SU-DHL-6 (cell line): ENCODE results near the gene GRIK4.

Source experiments
- EZH2phosphoT487 ChIP-seq: fragments of 200-600 bp; sonication (generic), shearing (Covaris generic); conservative IDR thresholded peaks from 2 replicates; pipeline ENCODE4 v1.6.1; 2018; ENCODE audit warnings: mild to moderate bottlenecking, antibody characterized with exemption, low read length, moderate library complexity, mixed read lengths
- TF ChIP-seq, protein P1 (sequence below): fragments of 200-600 bp; sonication (generic); IDR thresholded peaks from one replicate; pipeline ENCODE4 v1.5.1; 2017; ENCODE audit warnings: antibody characterized with exemption, mild to moderate bottlenecking, low read length, moderate library complexity; ENCODE audit not compliant: insufficient read depth, poor library complexity, severe bottlenecking

DNA sequence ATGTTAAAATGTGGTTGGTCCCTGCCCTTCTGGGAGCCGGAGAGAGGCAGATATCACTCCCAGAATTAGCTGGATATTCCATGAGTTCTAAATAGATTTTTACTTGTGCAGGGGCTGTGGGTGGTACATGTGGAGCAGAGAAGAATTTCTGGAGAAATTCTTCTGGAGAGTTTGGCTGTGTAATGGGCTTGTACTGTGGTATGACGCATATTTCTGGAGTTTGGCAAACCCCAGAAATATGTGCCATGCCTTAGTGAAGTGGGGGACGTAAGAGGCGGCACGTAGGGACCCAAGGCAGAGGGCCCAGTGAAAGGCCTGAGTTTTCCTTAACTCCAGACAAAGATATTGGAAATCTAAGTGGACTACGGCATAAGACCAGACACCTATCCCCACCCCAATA lies 461.1 kb downstream of the GRIK4 start:
- TF ChIP-seq, protein P1, sequence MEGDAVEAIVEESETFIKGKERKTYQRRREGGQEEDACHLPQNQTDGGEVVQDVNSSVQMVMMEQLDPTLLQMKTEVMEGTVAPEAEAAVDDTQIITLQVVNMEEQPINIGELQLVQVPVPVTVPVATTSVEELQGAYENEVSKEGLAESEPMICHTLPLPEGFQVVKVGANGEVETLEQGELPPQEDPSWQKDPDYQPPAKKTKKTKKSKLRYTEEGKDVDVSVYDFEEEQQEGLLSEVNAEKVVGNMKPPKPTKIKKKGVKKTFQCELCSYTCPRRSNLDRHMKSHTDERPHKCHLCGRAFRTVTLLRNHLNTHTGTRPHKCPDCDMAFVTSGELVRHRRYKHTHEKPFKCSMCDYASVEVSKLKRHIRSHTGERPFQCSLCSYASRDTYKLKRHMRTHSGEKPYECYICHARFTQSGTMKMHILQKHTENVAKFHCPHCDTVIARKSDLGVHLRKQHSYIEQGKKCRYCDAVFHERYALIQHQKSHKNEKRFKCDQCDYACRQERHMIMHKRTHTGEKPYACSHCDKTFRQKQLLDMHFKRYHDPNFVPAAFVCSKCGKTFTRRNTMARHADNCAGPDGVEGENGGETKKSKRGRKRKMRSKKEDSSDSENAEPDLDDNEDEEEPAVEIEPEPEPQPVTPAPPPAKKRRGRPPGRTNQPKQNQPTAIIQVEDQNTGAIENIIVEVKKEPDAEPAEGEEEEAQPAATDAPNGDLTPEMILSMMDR = no peak
- TF ChIP-seq EZH2phosphoT487 = no peak
